ENCODE results near the gene SLC35F3. TPM values are rescaled to one million over a fixed set of nuclear protein-coding genes. Genes with fewer than 3 reads are reported as not detected.

SLC35F3 gene
- total and polyA plus RNA-seq, 7 donors: under 0.01 to 0.54 (median 0.28) TPM; not detected in 2

DNA sequence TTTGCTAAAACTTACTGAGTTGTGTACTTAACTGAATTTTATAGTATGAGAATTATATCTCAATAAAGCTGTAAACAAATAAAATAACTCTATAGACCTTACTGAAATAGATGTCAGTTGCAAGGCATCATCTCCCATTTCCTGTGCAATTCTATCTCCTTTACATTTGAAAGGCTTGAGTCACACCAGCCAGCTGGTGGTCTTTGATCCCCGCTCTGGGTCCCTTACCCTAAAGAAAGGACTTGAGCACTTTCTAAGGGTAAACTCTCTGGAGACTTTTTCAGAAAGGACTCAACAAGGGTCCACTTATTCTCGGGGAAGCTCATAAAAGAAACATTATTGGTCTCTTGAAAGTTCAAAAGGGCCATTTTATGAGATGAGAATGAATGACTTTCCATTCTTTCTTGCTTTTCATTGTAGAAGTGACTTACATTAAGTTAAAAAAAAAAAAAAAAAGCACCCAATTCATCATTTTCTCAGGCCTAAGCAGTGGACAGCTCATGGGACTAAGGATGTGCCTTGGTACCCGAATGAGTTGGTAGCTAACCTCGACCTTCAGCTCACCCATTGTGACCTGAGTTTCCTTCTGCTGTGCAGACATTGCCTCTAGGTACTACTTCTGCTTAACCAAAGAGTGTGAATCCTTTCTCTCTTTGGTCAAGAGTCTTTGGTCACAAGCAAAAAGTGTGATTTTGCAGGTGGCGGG is 321.8 kb downstream of the SLC35F3 start:
- Histone ChIP-seq H3K27ac (no peak overlapping the region), H3K27me3 (peaks cover 0 to 17% (median 0%) of the 10 kb centered on the region in 3 donors), H3K36me3 (no peaks in the 10 kb centered on the region), H3K9me3 (no peaks in the 10 kb centered on the region), H3K4me3 (no peak overlapping the region), H3K4me1 (no peaks in the 10 kb centered on the region)
- DNase-seq: no peak
- TF ChIP-seq POLR2AphosphoS5 (IDR thresholded peaks at IDR 0.05) (no peak), EP300 (IDR thresholded peaks at IDR 0.05) (no peak), POLR2A (IDR thresholded peaks at IDR 0.05) (no peak)
- TF ChIP-seq, protein P1, sequence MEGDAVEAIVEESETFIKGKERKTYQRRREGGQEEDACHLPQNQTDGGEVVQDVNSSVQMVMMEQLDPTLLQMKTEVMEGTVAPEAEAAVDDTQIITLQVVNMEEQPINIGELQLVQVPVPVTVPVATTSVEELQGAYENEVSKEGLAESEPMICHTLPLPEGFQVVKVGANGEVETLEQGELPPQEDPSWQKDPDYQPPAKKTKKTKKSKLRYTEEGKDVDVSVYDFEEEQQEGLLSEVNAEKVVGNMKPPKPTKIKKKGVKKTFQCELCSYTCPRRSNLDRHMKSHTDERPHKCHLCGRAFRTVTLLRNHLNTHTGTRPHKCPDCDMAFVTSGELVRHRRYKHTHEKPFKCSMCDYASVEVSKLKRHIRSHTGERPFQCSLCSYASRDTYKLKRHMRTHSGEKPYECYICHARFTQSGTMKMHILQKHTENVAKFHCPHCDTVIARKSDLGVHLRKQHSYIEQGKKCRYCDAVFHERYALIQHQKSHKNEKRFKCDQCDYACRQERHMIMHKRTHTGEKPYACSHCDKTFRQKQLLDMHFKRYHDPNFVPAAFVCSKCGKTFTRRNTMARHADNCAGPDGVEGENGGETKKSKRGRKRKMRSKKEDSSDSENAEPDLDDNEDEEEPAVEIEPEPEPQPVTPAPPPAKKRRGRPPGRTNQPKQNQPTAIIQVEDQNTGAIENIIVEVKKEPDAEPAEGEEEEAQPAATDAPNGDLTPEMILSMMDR (IDR thresholded peaks at IDR 0.05): no peak
- WGBS, 2 donors: 67 to 74% methylated on average over 5 of the region's 5 CpGs
- intact Hi-C loops (cut with DNase I): no loop called here

DNA sequence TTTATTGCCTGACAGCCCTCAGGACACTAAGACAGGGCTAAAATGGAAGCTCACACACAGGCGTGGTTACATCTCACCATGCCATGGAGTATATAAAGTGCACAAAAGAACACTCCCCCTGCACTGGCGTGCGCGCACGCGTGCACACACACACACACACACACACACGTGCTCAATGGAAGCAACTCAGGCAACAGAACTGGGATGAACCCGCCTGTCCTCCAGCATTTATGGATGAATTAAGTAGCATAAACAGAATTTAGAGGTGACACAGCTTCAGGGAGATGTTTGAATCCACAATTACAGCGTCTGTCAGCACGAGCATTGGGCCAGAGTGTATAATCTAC is 322.3 kb downstream of the SLC35F3 start:
- H3K36me3 ChIP-seq: no peaks in the 10 kb centered on the region
- H3K27ac ChIP-seq: no peak overlapping the region
- DNase-seq: no peak
- no peaks in the 10 kb centered on the region for H3K4me1 ChIP-seq
- TF ChIP-seq POLR2A (IDR thresholded peaks at IDR 0.05): no peak
- no peak for TF ChIP-seq EP300 (IDR thresholded peaks at IDR 0.05)
- no peak for TF ChIP-seq POLR2AphosphoS5 (IDR thresholded peaks at IDR 0.05)
- TF ChIP-seq, protein P1 (IDR thresholded peaks at IDR 0.05): no peak
- H3K27me3 ChIP-seq: peaks cover 0 to 23% (median 0%) of the 10 kb centered on the region in 3 donors
- intact Hi-C loops (cut with DNase I): no loop called here
- H3K9me3 ChIP-seq: no peaks in the 10 kb centered on the region
- WGBS, 2 donors: 85 to 90% methylated on average over 10 of the region's 10 CpGs
- no peak overlapping the region for H3K4me3 ChIP-seq

DNA sequence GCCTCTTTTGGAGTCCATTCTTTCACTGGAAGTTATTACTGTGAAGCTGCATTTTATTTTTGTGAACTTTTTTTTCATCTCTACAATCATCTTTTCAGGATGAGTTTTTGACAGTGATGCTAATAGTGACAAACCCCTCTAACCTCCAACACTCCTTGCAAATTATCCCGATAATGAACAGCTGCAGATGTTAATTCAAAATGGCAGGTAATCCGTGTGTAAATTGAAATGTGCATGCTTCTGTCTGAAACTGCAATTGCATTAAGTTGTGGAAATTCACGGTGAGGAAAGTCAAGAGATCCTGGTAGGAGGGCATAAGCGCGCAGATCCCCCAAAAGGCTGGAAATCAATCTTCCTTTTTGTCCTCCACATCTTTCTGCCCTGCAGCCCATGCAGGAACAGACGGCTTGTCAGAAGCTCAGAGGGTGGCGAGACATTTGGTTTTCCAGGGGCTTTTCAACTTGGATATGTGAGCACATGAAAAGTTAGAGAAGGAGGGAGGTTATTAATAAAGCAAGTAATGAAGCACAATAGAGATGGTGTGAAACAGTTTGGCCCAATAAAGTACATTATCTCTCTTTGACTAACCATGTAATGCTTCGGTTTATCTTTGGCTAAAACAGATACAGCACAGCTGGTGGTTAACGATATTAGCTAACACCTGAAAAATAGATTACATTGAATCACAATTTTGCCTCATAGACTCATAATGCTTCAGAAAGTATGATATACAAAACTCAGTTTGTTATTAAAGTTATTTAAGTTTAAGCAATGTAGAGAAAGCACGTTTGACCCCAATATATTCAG is 325.3 kb downstream of the SLC35F3 start:
- H3K27me3 ChIP-seq: peaks cover 0 to 24% (median 0%) of the 10 kb centered on the region in 3 donors
- no peaks in the 10 kb centered on the region for H3K4me1 ChIP-seq
- WGBS, 2 donors: 79 to 82% methylated on average over 10 of the region's 10 CpGs
- TF ChIP-seq POLR2A (IDR thresholded peaks at IDR 0.05) (no peak), POLR2AphosphoS5 (IDR thresholded peaks at IDR 0.05) (no peak), EP300 (IDR thresholded peaks at IDR 0.05) (no peak)
- TF ChIP-seq, protein P1 (IDR thresholded peaks at IDR 0.05): no peak
- H3K27ac ChIP-seq: no peak overlapping the region
- intact Hi-C loops (cut with DNase I): no loop called here
- H3K9me3 ChIP-seq: no peaks in the 10 kb centered on the region
- no peaks in the 10 kb centered on the region for H3K36me3 ChIP-seq
- DNase-seq: no peak
- no peak overlapping the region for H3K4me3 ChIP-seq

DNA sequence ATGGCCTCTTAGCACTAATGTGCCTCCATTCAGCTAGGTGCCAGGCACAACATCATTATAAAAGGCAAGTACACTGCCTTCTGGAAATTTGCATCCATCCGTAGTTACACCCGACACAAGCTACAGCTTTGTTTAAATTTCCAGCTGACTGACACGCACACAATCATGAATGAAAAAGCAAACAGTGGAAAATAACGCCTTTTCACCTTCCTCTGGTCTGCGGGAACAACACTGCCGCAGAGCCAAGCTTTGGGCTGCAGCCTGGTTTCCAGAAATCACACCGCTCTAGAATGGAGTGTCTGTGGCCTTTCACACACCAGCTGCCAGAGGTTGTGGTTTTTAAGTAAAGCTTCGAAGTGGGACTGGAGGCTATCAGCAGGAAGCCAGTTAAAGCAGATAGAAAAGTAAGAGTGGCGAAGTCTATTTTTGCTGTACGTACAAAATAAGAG is 326.0 kb downstream of the SLC35F3 start:
- no peaks in the 10 kb centered on the region for H3K9me3 ChIP-seq
- H3K36me3 ChIP-seq: no peaks in the 10 kb centered on the region
- DNase-seq: no peak
- no peaks in the 10 kb centered on the region for H3K4me1 ChIP-seq
- H3K4me3 ChIP-seq: no peak overlapping the region
- WGBS, 2 donors: 32 to 56% methylated on average over 10 of the region's 10 CpGs
- intact Hi-C loops (cut with DNase I): no loop called here
- H3K27ac ChIP-seq: no peak overlapping the region
- TF ChIP-seq EP300 (IDR thresholded peaks at IDR 0.05) (no peak), POLR2A (IDR thresholded peaks at IDR 0.05) (no peak), POLR2AphosphoS5 (IDR thresholded peaks at IDR 0.05) (no peak)
- TF ChIP-seq, protein P1 (IDR thresholded peaks at IDR 0.05): no peak
- peaks cover 0 to 24% (median 0%) of the 10 kb centered on the region in 3 donors for H3K27me3 ChIP-seq
